HG03139 (cell line): ENCODE results near the gene CACNA1A.
"Not testable (repeated sequence)": the region's sequence is repeated elsewhere in the genome, so short reads cannot be mapped to it uniquely, and the experiment has no call there.

ENCODE experiments used
- ATAC-seq: cut with Tn5 transposase; IDR thresholded peaks from one replicate; pipeline ENCODE4 v1.9.1; 2021; ENCODE audit not compliant: unreplicated experiment

Gene CACNA1A

DNA sequence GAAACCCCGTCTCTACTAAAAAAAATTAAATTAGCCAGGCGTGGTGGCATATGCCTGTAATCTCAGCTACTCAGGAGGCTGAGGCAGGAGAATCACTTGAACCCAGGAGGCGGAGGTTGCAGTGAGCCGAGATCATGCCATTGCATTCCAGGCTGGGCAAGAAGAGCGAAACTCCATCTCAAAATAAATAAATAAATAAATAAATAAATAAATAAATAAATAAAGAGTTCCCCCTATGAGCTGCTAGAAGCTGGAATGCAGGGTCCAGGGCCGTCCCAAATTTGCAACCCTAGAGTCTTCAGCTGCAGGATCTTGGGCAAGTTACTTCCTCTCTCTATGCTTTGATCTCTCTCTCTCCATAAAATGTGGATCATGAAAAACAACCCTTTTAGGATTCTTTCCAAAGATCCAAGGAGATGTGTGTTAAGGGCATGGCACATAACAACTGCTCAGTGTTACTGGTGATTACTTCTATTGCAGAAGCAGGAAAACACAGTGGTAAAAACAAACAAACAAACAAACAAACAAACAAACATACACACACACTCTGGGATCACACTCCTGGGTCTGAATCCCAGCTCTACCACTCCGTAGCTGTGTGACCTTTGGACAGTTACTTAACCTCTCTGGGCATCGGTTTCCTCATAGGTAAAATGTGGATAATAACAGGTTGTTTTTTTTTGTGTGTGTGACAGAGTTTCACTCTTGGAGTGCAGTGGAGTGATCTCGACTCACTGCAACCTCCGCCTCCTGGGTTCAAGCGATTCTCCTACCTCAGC is 78.8 kb downstream of the CACNA1A start:
- ATAC-seq: no peak

DNA sequence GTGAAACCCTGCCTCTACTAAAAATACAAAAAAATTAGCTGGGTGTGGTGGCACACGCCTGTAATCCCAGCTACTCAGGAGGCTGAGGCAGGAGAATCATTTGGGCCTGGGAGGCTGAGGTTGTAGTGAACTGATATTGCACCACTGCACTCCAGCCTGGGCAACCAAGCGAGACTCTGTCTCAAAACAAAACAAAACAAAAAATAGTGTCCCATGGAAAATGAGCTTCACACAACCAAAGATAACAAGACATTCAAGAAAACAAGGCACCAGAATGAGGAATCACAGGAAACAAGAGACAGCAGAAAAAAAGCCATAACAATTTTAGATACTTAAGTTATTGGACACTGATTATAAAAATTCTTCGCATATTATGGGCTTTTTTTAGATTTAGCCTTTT is 80.4 kb downstream of the CACNA1A start:
- ATAC-seq: not testable (repeated sequence)

GRCh38 chr19:13425151-13425550 is 81.1 kb downstream of the CACNA1A start:
- no peak for ATAC-seq

- ATAC-seq: no peak
Measured at GRCh38 chr19:13420780-13421179, 85.5 kb downstream of the CACNA1A start.

DNA sequence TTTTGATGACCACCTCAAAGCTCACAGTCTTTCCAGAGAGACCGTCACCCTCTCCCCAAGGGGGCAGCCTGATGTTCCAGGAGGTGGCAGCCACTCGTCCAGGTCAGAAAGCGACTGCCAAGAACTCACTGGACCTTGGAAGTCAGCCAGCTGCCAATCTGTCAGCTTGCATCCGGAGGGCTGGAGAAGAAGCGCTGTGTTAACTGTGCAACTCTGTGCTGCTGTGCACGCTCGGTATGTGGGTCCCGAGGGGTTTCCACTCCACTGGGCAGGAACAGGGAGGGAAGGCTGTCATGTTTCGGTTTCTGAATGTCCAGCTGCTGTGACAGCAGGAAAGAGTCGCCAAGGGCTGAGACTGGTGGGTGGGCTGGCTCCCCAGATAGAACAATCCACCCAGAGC is 89.2 kb downstream of the CACNA1A start:
- no peak for ATAC-seq

- no peak for ATAC-seq
Measured at GRCh38 chr19:13411899-13412298, 94.4 kb downstream of the CACNA1A start.

DNA sequence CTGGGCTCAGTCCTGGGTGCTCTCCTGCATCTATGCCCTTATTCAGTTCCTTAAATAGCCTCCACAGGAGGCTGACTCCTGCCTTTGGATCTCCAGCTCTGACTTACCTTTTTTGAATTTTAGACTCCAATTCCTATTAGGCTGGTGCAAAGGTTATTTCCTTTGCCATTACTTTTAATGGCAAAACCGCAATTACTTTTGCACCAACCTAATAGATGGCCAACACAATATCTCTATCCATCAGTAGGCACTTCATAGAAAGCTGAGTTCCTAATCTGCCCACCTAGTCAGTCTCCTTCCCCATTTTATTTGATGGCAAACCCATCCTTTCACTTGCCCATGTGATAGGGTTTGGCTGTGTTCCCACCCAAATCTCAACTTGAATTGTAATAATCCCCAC is 95.3 kb downstream of the CACNA1A start:
- no peak for ATAC-seq

- no peak for ATAC-seq
Measured at GRCh38 chr19:13408889-13409518, 97.3 kb downstream of the CACNA1A start.

- ATAC-seq: no peak
Measured at GRCh38 chr19:13404236-13404635, 102.0 kb downstream of the CACNA1A start.

DNA sequence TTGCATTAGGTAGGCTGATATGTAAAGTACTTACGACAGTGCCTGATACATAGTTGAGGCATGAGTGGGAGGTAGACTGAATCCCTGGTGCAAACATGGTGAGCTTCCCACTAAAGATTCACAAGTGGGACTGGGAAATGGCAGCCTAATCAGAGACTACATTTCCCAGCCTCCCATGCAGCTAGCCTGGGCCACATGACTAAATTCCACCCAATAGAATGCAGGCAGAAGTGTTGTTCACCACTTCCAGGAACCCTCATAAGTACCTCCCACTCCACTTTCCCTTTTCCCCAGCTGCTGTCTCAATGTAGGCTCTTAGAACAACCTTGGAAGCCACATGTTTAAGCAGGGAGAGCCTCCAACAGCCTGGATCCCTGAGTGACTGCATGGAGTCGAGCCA is 104.9 kb downstream of the CACNA1A start:
- no peak for ATAC-seq

GRCh38 chr19:13400296-13400695 is 106.0 kb downstream of the CACNA1A start:
- ATAC-seq: no peak

DNA sequence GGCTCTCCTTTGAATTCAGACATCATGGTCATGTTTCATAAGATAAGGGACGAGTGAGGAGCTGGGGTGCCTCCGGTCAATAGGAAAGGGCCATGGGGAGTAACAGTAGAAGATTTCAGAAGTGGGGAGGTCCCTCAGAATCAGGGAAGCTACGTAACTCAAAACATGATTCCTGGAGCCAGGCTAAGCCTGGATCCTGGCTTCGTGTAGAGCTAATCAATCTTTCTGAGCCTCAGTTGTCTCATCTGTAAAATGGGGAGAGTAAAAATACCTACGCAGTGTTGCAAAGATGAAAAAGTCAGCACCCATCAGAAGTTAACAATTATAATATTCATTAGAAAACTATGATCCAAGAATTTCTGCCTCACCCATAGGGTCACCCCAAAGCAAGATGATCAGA is 106.5 kb downstream of the CACNA1A start:
- ATAC-seq: no peak

DNA sequence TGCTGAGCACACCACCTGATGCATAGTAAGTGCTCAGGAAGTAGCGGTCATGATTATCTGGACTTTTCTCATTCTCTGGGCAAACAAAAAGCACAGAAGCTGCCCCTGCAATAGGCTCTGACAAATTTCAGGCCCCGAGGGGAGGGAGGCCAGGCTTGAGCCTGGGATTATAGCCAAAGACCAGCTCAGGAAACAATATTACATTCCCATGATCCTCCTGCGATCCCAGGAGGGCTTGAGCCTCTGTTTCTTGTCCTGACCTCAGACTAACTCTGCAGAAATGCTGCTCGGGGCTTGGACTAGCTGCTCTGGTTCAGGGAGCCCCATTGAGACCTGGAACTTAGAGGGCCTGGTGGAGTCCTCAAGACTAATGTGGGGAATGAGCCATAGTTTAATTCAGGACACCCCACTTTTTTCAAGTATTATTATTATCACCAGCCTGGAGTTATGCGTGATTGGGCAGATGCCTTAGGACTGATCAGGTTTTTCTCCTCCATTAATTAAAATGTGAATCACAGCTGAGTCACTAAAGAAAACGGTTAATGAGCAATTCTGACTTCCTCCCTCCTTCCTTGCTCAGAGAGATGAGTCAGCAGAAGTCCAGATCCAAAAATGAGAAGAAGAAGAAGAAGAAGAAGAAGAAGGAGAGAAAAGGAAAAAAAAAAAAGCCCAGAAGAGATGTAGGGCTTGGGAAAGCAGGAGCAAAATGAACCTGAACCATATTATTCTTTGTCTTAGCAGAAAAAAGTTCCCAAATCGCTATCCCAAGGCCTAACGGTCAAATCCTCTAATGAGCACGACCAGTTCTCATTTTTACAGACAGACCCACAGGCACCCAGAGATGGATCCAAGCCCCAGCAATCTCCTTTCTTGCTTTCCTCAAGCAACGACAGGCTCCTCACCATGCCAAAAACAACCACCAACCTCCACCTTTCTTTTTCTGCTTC is 107.2 kb downstream of the CACNA1A start:
- ATAC-seq: no peak

DNA sequence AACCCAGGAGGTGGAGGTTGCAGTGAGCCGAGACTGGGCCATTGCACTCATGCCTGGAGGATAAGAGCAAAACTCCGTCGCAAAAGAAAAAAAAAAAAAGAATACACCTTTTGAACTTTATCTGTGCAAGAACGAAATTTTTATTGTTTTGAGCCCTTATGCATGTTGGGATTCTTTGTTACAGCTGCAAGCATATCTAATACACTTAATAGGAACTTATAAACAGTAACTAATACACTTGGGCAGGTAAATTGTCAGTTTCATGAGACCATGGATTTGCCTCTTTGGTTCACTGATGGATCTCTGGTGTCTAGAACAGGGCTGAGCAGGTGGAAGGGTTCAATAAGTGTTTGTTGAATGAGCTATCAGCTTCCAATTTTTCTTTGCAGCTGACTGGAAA is 108.1 kb downstream of the CACNA1A start:
- no peak for ATAC-seq

DNA sequence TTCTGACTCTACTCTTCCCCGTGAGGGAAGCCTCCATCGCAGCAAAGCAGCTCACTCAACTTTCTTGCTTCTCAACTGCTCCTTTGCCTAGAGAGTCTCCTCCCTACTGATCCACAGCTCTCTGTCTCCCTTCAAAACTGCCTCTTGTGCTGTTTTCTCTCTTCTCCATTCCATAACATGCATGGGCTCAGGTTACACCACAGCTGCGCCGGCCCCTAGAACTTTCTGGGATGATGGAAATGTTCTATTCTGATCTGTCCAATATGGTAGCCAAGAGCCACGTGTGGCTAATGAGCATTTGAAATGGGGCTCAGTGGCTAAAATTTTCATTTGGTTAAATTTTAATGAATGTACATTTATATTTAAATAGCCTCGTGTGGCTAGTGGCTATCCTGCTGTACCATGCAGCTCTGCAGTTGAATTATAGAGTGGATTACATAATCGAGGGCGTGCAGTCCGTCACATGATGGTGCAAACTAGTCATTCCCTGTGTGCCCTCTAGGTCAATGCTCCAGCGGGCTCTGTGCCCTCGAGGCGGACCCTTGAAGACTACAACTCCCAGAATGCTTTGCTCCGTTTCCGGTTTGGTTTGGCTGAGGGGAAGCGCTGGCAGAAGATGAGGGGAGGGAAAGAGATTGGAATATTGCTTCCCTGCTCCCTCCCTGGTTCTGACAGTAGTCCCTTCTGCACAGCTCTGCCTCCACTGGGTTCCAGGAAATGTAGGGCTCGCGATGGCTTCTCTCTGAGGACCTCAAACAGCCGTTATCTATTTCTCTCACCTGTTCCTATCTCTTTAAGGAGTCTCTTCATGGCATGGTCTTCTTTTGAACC is 109.8 kb downstream of the CACNA1A start:
- no peak for ATAC-seq

GRCh38 chr19:13382633-13382938 is 123.7 kb downstream of the CACNA1A start:
- ATAC-seq: no peak

DNA sequence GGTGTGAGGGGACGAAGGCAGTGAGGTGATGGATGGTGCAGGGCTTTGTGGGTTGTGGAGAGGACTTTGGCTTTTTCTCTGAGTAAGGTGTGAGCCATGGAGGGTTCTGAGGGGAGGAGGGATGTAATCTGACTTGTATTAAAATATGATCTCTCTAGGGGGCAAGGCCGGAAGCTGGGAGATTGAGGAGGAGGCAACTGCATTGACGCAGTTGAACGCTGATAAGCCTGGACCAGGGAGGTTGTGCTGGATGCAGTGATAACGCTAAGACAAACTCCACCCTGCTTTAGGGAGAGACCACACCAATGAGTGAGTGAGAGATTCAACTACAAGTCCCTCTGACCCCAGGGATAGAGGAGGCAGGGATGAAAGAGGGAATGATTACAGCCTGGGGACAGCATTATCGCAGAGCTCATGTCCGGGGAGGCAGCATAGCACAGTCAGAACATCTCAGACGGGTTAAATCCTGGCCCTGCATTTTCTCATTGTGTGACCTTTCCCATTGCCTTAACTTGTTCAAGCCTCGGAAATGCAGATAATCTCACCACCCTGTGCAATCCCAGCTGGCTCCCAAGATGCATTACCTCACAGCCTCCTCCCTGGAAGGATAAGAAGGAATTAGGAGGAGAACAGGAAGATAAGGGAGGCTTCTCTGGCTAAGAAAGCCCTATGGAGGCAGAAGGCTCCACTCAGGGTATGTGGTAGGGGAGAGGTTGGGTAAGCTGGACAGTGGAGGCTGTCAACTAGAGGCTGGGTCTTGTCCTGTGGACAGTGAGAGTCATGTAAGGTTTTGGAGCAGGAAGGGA is 124.2 kb downstream of the CACNA1A start:
- no peak for ATAC-seq

DNA sequence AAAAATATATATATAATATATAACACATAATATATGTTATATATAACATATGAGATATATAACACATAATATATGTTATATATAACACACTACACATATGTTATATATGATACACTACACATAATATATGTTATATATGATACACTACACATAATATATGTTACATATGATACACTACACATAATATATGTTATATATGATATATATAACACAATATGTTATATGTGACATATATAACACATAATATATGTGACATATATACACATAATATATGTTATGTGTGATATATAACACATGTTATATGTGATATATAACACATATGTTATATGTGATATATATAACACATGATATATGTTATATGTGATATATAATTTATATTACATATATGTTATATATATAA is 129.7 kb downstream of the CACNA1A start:
- no peak for ATAC-seq

DNA sequence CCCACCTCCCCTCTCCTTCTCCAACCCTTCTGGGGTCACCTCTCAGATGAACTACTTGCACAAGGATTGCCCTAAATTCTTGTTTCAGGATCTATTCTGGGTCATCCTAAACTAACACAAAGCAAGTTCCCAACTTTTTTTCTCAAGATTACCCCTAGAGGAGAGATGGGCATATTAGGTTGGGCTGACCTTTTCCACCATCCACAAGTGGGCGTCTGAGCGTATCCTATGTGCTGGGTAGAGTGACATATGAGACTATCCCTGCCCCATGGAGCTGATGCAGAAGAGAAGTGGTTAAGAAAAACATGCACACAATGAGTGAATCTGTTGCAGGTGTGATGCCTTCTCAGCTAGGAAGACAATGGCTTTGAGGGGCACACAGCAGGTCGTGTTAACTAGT is 132.7 kb downstream of the CACNA1A start:
- ATAC-seq: no peak

GRCh38 chr19:13370948-13371347 is 135.3 kb downstream of the CACNA1A start:
- no peak for ATAC-seq
